Peyer's patch (tissue), 4 donors: ENCODE results near the gene GOLGA6L25.
"Not testable (repeated sequence)": the region's sequence is repeated elsewhere in the genome, so short reads cannot be mapped to it uniquely, and the experiment has no call there.

Source experiments
- POLR2A ChIP-seq, 2 donors: fragments of 450-650 bp; IDR thresholded peaks; one replicate each; pipeline ENCODE4 v1.5.1; 2017; ENCODE audit warnings: antibody characterized with exemption in 2 of 2, mild to moderate bottlenecking in 2 of 2, moderate library complexity in 2 of 2
- TF ChIP-seq, protein P1 (sequence below), 6 experiments: fragments of 450-650 bp in 4 of 6; fragments of 200-600 bp in 2 of 6; sonication (generic) in 1 of 6; IDR thresholded peaks; one replicate each; pipeline ENCODE4 v1.5.1; 2017 to 2019; ENCODE audit warnings: antibody characterized with exemption in 6 of 6, mild to moderate bottlenecking in 3 of 6, moderate library complexity in 1 of 6

- not testable (repeated sequence) for TF ChIP-seq POLR2A (IDR thresholded peaks at IDR 0.05)
- TF ChIP-seq, protein P1, sequence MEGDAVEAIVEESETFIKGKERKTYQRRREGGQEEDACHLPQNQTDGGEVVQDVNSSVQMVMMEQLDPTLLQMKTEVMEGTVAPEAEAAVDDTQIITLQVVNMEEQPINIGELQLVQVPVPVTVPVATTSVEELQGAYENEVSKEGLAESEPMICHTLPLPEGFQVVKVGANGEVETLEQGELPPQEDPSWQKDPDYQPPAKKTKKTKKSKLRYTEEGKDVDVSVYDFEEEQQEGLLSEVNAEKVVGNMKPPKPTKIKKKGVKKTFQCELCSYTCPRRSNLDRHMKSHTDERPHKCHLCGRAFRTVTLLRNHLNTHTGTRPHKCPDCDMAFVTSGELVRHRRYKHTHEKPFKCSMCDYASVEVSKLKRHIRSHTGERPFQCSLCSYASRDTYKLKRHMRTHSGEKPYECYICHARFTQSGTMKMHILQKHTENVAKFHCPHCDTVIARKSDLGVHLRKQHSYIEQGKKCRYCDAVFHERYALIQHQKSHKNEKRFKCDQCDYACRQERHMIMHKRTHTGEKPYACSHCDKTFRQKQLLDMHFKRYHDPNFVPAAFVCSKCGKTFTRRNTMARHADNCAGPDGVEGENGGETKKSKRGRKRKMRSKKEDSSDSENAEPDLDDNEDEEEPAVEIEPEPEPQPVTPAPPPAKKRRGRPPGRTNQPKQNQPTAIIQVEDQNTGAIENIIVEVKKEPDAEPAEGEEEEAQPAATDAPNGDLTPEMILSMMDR (IDR thresholded peaks at IDR 0.05): not testable (repeated sequence)
These were observed 39.2 kb upstream of the GOLGA6L25 start for GRCh38 chr15:28514128-28514527.
